Hepatocyte (in vitro differentiated cells): ENCODE data around the gene VAV2. TPM values are rescaled to one million over a fixed set of nuclear protein-coding genes. Genes with fewer than 3 reads are reported as not detected.

Experiments used
- DNase-seq: peaks from one replicate; pipeline ENCODE4 v3.0.0-alpha.2; 2016; ENCODE audit warnings: low spot score
- H2AFZ ChIP-seq: fragments of 200-600 bp; sonication (generic); 2 replicates; pipeline ENCODE4 v1.6.0; 2016; ENCODE audit warnings: antibody characterized with exemption, mild to moderate bottlenecking
- H3K27ac ChIP-seq: fragments of 200-600 bp; sonication (generic); 2 replicates; pipeline ENCODE4 v1.5.1; 2016; ENCODE audit warnings: mild to moderate bottlenecking
- H3K27me3 ChIP-seq: fragments of 200-600 bp; sonication (generic); 2 replicates; pipeline ENCODE4 v1.6.1; 2016
- H3K36me3 ChIP-seq: fragments of 200-600 bp; sonication (generic); replicated peaks from 2 replicates; pipeline ENCODE4 v1.5.1; 2016; ENCODE audit warnings: low read depth; ENCODE audit not compliant: insufficient read depth
- H3K4me1 ChIP-seq: fragments of 200-600 bp; sonication (generic); 2 replicates; pipeline ENCODE4 v1.5.1; 2016; ENCODE audit warnings: mild to moderate bottlenecking, moderate library complexity; ENCODE audit not compliant: insufficient read depth
- H3K4me2 ChIP-seq: fragments of 200-600 bp; sonication (generic); 2 replicates; pipeline ENCODE4 v1.6.0; 2016
- H3K4me3 ChIP-seq: fragments of 200-600 bp; sonication (generic); 2 replicates; pipeline ENCODE4 v1.5.1; 2016; ENCODE audit warnings: mild to moderate bottlenecking
- H3K79me2 ChIP-seq: fragments of 200-600 bp; sonication (generic); 2 replicates; pipeline ENCODE4 v1.6.0; 2017; ENCODE audit warnings: mild to moderate bottlenecking
- H3K9me2 ChIP-seq: fragments of 200-600 bp; sonication (generic); replicated peaks from 2 replicates; pipeline ENCODE4 v1.6.0; 2017; ENCODE audit warnings: mild to moderate bottlenecking; ENCODE audit not compliant: insufficient read depth
- H3K9me3 ChIP-seq: fragments of 200-600 bp; sonication (generic); 2 replicates; pipeline ENCODE4 v1.5.1; 2016; ENCODE audit warnings: low read depth, mild to moderate bottlenecking
- H4K20me1 ChIP-seq: fragments of 200-600 bp; sonication (generic); 2 replicates; pipeline ENCODE4 v1.6.0; 2016; ENCODE audit warnings: mild to moderate bottlenecking; ENCODE audit not compliant: insufficient read depth, poor library complexity, severe bottlenecking
- EZH2 ChIP-seq: fragments of 200-600 bp; sonication (generic); IDR thresholded peaks from 2 replicates; pipeline ENCODE4 v1.6.1; 2016; ENCODE audit warnings: antibody characterized with exemption, mild to moderate bottlenecking, borderline replicate concordance
- EZH2phosphoT487 ChIP-seq: fragments of 200-600 bp; sonication (generic); IDR thresholded peaks from one replicate; pipeline ENCODE4 v1.6.1; 2018; ENCODE audit warnings: antibody characterized with exemption, mild to moderate bottlenecking, low read depth, moderate library complexity; ENCODE audit not compliant: unreplicated experiment, severe bottlenecking
- WGBS: methylation state at CpG from one replicate; pipeline ENCODE4 v1.1.6; 2016; ENCODE audit warnings: low lambda C conversion rate; ENCODE audit errors: missing lambda C conversion rate; 5-methylcytosine and 5-hydroxymethylcytosine counted together
- polyA plus RNA-seq: library from polyadenylated mRNA; unstranded; fragments of >200 nt; fragmentation: Nextera tagmentation; extraction: Ambion mirVana; gene quantifications from 2 replicates; pipeline ENCODE4 v1.2.1, GENCODE V29; 2016
- total RNA-seq: library from RNA; depleted of rRNA; stranded (reverse); fragments of >200 nt; gene quantifications from 2 replicates; pipeline ENCODE4 v1.2.3, GENCODE V29; 2014
- TF ChIP-seq, protein P1 (sequence below): fragments of 200-600 bp; sonication (generic); IDR thresholded peaks from 2 replicates; pipeline ENCODE4 v1.5.1; 2016; ENCODE audit warnings: antibody characterized with exemption, mild to moderate bottlenecking; ENCODE audit not compliant: poor library complexity

Gene VAV2
- total and polyA plus RNA-seq, 2 experiments from 2014 or later: 24.9 to 27.7 TPM

DNA sequence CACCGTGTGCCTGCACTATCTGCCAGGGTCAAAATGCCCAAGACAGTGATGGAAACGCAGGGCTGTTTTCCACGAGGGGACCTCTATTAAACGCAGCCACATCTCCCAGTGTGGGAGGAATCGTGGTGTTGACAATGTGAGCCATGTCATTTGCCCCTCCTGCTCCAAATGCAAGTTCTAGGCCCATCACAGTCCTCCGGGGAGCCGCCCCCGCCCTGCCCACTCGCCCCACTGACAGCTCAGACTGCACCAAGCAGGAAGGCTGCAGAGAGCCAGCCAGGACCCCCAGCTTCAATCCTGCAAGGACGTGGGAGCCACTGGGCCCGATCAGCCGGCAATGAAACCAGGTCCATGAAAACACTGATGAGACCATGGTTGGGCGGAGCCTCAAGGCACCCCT is 85.9 kb downstream of the VAV2 start:
- no peaks in the 10 kb centered on the region for H3K9me2 ChIP-seq
- no peak overlapping the region for H2AFZ ChIP-seq
- TF ChIP-seq EZH2 (no peak), EZH2phosphoT487 (no peak)
- TF ChIP-seq, protein P1, sequence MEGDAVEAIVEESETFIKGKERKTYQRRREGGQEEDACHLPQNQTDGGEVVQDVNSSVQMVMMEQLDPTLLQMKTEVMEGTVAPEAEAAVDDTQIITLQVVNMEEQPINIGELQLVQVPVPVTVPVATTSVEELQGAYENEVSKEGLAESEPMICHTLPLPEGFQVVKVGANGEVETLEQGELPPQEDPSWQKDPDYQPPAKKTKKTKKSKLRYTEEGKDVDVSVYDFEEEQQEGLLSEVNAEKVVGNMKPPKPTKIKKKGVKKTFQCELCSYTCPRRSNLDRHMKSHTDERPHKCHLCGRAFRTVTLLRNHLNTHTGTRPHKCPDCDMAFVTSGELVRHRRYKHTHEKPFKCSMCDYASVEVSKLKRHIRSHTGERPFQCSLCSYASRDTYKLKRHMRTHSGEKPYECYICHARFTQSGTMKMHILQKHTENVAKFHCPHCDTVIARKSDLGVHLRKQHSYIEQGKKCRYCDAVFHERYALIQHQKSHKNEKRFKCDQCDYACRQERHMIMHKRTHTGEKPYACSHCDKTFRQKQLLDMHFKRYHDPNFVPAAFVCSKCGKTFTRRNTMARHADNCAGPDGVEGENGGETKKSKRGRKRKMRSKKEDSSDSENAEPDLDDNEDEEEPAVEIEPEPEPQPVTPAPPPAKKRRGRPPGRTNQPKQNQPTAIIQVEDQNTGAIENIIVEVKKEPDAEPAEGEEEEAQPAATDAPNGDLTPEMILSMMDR: no peak
- no peak overlapping the region for H3K4me3 ChIP-seq
- no peak overlapping the region for H3K27ac ChIP-seq
- peaks cover 16% of the 10 kb centered on the region for H3K4me1 ChIP-seq
- no peaks in the 10 kb centered on the region for H3K27me3 ChIP-seq
- no peaks in the 10 kb centered on the region for H3K9me3 ChIP-seq
- WGBS: 80% methylated on average over 13 of the region's 13 CpGs
- no peak overlapping the region for H3K4me2 ChIP-seq
- no peaks in the 10 kb centered on the region for H3K36me3 ChIP-seq
- H4K20me1 ChIP-seq: peaks cover 47% of the 10 kb centered on the region
- peaks cover 87% of the 10 kb centered on the region for H3K79me2 ChIP-seq
- DNase-seq: no peak

DNA sequence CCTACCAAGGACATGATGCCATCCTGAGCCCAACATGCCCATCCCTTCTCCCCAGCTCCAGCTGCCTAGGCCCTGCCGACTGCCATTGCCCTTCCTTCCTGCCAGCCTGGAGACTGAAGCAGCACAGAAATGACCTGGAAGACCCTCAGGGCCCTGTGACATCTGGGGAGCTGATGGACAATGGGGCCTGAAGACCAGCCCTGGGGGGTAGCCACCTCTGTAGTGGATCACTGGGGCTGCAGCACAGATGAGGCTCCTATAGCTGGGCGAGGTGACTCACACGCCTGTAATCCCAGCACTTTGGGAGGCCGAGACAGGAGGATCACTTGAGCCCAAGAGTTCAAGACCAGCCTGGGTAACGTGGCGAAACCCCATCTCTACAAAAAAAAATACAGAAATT is 86.6 kb downstream of the VAV2 start:
- Histone ChIP-seq H3K79me2 (peaks cover 89% of the 10 kb centered on the region), H3K27ac (no peak overlapping the region), H3K9me2 (no peaks in the 10 kb centered on the region), H3K9me3 (no peaks in the 10 kb centered on the region), H3K4me3 (no peak overlapping the region), H3K36me3 (no peaks in the 10 kb centered on the region), H3K4me1 (peaks cover 16% of the 10 kb centered on the region), H3K27me3 (no peaks in the 10 kb centered on the region), H3K4me2 (no peak overlapping the region), H2AFZ (no peak overlapping the region), H4K20me1 (peaks cover 44% of the 10 kb centered on the region)
- no peak for DNase-seq
- TF ChIP-seq, protein P1: no peak
- TF ChIP-seq EZH2: no peak
- TF ChIP-seq EZH2phosphoT487: no peak
- 95% methylated on average over 6 of the region's 6 CpGs for WGBS

DNA sequence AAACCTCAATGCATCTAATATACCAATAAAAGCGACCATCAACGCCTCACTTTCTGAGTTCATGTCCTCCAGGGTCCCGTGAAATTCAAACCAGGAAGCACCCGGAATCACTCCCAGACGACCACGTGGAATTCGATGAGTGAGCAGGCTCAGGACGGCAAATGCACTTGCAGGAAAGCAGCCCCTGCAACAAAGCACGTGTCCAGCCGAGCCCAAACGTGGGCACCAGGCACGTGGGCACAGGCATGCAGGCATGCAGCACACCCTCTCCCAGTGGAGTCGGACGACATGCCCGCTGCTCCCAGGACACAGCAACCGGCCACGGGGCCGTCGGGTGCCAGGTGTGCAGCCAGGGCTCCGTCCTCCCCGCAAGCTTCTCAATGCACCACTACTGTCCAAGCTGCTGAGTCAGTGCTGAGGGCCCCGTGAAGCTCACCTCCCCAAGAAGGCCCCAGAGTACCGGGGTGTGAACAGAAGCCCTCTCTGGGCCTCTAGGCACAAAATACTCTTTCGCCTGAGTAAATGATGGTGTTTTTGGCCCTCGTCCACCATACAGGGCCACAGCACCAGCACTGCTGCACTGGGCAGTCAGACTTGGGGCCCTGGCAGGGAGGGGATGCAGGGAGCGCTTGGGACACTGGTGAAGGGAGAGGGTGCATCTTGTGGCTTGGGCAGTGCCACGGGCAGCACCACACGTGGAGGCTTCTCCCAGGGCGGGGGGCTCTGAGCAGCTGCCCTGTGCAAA is 87.6 kb downstream of the VAV2 start:
- H3K36me3 ChIP-seq: no peaks in the 10 kb centered on the region
- H3K4me3 ChIP-seq: no peak overlapping the region
- no peaks in the 10 kb centered on the region for H3K9me3 ChIP-seq
- H3K4me2 ChIP-seq: no peak overlapping the region
- peaks cover 16% of the 10 kb centered on the region for H3K4me1 ChIP-seq
- no peaks in the 10 kb centered on the region for H3K27me3 ChIP-seq
- peaks cover 88% of the 10 kb centered on the region for H3K79me2 ChIP-seq
- WGBS: 71% methylated on average over 29 of the region's 29 CpGs
- peaks cover 47% of the 10 kb centered on the region for H4K20me1 ChIP-seq
- H3K27ac ChIP-seq: no peak overlapping the region
- H3K9me2 ChIP-seq: no peaks in the 10 kb centered on the region
- DNase-seq: no peak
- TF ChIP-seq, protein P1: no peak
- no peak for TF ChIP-seq EZH2
- no peak for TF ChIP-seq EZH2phosphoT487
- H2AFZ ChIP-seq: no peak overlapping the region
